Neuronal stem cell (in vitro differentiated cells): Measurements from ENCODE around the gene NHS.
A peak's percentile ranks its signal among the peaks of the same experiment; 100 is the strongest.

Source experiments
- DNase-seq: peaks from one replicate; pipeline ENCODE4 v3.0.0-alpha.2; 2013; ENCODE audit warnings: low spot score
- H2AFZ ChIP-seq: one replicate; pipeline ENCODE4 v1.6.1; 2013; ENCODE audit warnings: mild to moderate bottlenecking, low read length, inconsistent platforms
- H2AK5ac ChIP-seq: 2 replicates; pipeline ENCODE4 v1.6.1; 2013; ENCODE audit warnings: low read depth, mild to moderate bottlenecking, inconsistent platforms, low read length, moderate library complexity, mixed read lengths
- H2BK120ac ChIP-seq: 2 replicates; pipeline ENCODE4 v1.6.1; 2013; ENCODE audit warnings: low read depth, mild to moderate bottlenecking, inconsistent platforms, low read length, moderate library complexity, mixed read lengths
- H2BK12ac ChIP-seq: one replicate; pipeline ENCODE4 v1.6.1; 2013; ENCODE audit warnings: low read length, inconsistent platforms
- H2BK15ac ChIP-seq: 2 replicates; pipeline ENCODE4 v1.6.1; 2013; ENCODE audit warnings: mild to moderate bottlenecking, low read length, inconsistent platforms, mixed read lengths
- H2BK5ac ChIP-seq: one replicate; pipeline ENCODE4 v1.6.1; 2013; ENCODE audit warnings: inconsistent platforms, mild to moderate bottlenecking, low read length, moderate library complexity
- H3K14ac ChIP-seq: one replicate; pipeline ENCODE4 v1.6.1; 2013; ENCODE audit warnings: low read length, inconsistent platforms
- H3K18ac ChIP-seq: 2 replicates; pipeline ENCODE4 v1.6.1; 2013; ENCODE audit warnings: low read length, inconsistent platforms
- H3K23ac ChIP-seq: 2 replicates; pipeline ENCODE4 v1.6.1; 2013; ENCODE audit warnings: low read depth, mild to moderate bottlenecking, mixed read lengths, low read length, inconsistent platforms; ENCODE audit not compliant: poor library complexity
- H3K27ac ChIP-seq: replicated peaks from 3 replicates; pipeline ENCODE4 v1.5.1; 2013; ENCODE audit warnings: low read length, inconsistent platforms
- H3K27me3 ChIP-seq, 3 experiments: 2 replicates each; pipeline ENCODE4 v1.6.1; 2013; ENCODE audit warnings: low read length in 3 of 3, mild to moderate bottlenecking in 2 of 3, inconsistent platforms in 1 of 3, low read depth in 1 of 3, mixed read lengths in 1 of 3, moderate library complexity in 1 of 3; ENCODE audit not compliant: control insufficient read depth in 3 of 3, insufficient read depth in 3 of 3
- H3K36me3 ChIP-seq, 2 donors: replicated peaks in 1 of 2; 2 replicates each; pipeline ENCODE4 v1.6.1; 2013; ENCODE audit warnings: low read length in 2 of 2; ENCODE audit not compliant: control insufficient read depth in 2 of 2, insufficient read depth in 2 of 2
- H3K4ac ChIP-seq: 2 replicates; pipeline ENCODE4 v1.6.1; 2013; ENCODE audit warnings: inconsistent platforms, mild to moderate bottlenecking, low read length, moderate library complexity
- H3K4me1 ChIP-seq, 2 donors: 1 replicate in 1 of 2; 2 replicates in 1 of 2; pipeline ENCODE4 v1.6.1; 2013; ENCODE audit warnings: low read length in 2 of 2, low read depth in 1 of 2; ENCODE audit not compliant: control insufficient read depth in 2 of 2, insufficient read depth in 1 of 2
- H3K4me2 ChIP-seq: one replicate; pipeline ENCODE4 v1.6.1; 2013; ENCODE audit warnings: mild to moderate bottlenecking, low read length, inconsistent platforms; ENCODE audit not compliant: insufficient read depth, poor library complexity, severe bottlenecking
- H3K4me3 ChIP-seq, 2 donors: 2 replicates each; pipeline ENCODE4 v1.5.1; 2013; ENCODE audit warnings: low read length in 2 of 2, mild to moderate bottlenecking in 2 of 2, inconsistent platforms in 1 of 2, moderate library complexity in 1 of 2
- H3K79me1 ChIP-seq: one replicate; pipeline ENCODE4 v1.6.1; 2013; ENCODE audit warnings: low read depth, mild to moderate bottlenecking, inconsistent platforms, low read length, moderate library complexity
- H3K9ac ChIP-seq: one replicate; pipeline ENCODE4 v1.6.1; 2013; ENCODE audit warnings: mild to moderate bottlenecking, low read depth, low read length, inconsistent platforms; ENCODE audit not compliant: poor library complexity
- H3K9me3 ChIP-seq, 2 donors: replicated peaks in 1 of 2; 2 replicates each; pipeline versions ENCODE3 to v1.6.1; 2013; ENCODE audit warnings: low read length in 2 of 2, mild to moderate bottlenecking in 2 of 2, inconsistent platforms in 1 of 2, low read depth in 1 of 2, mixed read lengths in 1 of 2, moderate library complexity in 1 of 2; ENCODE audit not compliant: control insufficient read depth in 2 of 2, insufficient read depth in 1 of 2
- H4K8ac ChIP-seq: one replicate; pipeline ENCODE4 v1.6.1; 2013; ENCODE audit warnings: low read depth, mild to moderate bottlenecking, inconsistent platforms, low read length, moderate library complexity
- H4K91ac ChIP-seq: one replicate; pipeline ENCODE4 v1.6.1; 2013; ENCODE audit warnings: low read length, low read depth, mild to moderate bottlenecking, inconsistent platforms; ENCODE audit not compliant: poor library complexity
- WGBS, 2 donors: extraction: QIAGEN DNeasy Blood & Tissue Kit; methylation state at CpG; one replicate each; pipeline ENCODE4 v1.1.7; 2013; ENCODE audit warnings: missing lambda C conversion rate in 2 of 2, mixed read lengths in 1 of 2; ENCODE audit not compliant: insufficient read length in 2 of 2, insufficient replicate concordance in 1 of 2; ENCODE audit errors: extremely low coverage in 2 of 2; 5-methylcytosine and 5-hydroxymethylcytosine counted together

NHS gene

DNA sequence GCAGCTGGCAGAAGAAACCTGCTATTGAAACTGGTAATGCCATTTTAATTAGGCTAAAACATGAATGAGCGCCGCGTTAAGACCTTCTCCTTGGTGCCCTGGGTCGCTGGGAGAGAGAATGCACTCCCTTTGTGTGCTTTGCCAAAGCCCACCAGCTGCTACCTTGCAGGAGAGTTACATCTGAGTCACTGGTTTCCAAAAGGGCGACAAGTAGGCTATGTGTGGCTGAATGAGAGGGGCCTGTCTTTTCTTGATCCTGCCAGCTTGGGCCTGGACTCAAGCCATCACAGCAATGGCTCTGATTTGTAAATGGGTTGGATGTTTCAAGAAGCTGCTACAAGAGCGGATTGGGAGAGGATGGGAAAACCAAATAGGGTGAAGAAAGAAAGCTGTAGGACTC lies 81.5 kb downstream of the NHS start:
- Histone ChIP-seq H3K79me1 (no peaks in the 10 kb centered on the region), H3K36me3 (no peaks in the 10 kb centered on the region), H3K23ac (no peak overlapping the region), H2AK5ac (no peak overlapping the region), H3K4ac (no peak overlapping the region), H2BK12ac (no peak overlapping the region), H3K14ac (no peak overlapping the region), H3K9ac (no peak overlapping the region), H3K27ac (peak overlapping the region; percentile 86), H3K27me3 (peaks cover 0 to 13% (median 0%) of the 10 kb centered on the region in 3 experiments), H3K4me3 (no peak overlapping the region), H3K18ac (no peak overlapping the region), H2BK15ac (no peak overlapping the region), H4K8ac (no peak overlapping the region), H3K4me1 (peaks cover 0 to 9% of the 10 kb centered on the region in 2 donors), H3K4me2 (no peak overlapping the region), H4K91ac (no peak overlapping the region), H2BK120ac (no peak overlapping the region), H3K9me3 (no peaks in the 10 kb centered on the region), H2BK5ac (no peak overlapping the region), H2AFZ (peak overlapping the region; percentile 47)
- no CpG with 5 or more reads among the region's 6 CpGs for WGBS, 2 donors
- peak; percentile 37 for DNase-seq

DNA sequence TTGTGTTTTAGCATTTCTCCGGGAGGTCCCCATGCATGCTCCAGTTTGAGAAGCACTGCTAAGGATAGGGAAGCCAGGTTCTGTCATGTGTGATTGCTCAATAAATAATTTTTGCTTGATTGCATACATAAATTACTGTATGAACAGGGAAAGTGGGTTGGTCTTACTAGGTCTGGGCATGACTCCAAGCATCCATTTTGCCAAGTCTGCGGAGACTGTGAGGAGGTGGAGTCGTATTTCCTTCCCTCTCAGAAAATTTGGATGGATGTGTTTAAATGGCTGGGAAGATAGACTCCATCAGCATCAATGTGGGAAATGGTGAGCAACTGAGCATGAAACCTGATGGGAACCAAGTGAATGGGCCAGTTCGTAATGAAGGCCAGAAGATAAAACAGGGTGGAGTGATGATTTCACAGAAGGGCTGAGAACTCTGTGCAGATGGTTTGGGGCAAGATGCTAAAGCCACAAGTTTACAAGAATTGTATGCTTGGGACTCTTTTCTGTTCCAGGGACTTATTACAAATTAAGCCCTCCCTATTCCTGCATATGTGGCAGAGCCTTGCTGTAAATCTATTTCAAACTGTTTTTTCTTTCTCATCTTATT lies 84.1 kb downstream of the NHS start:
- Histone ChIP-seq H2BK15ac (no peak overlapping the region), H3K27me3 (peaks cover 0 to 11% (median 0%) of the 10 kb centered on the region in 3 experiments), H2BK12ac (no peak overlapping the region), H2AFZ (no peak overlapping the region), H3K4me1 (peaks cover 0 to 10% of the 10 kb centered on the region in 2 donors), H4K8ac (no peak overlapping the region), H2BK120ac (no peak overlapping the region), H4K91ac (no peak overlapping the region), H3K27ac (no peak overlapping the region), H2BK5ac (no peak overlapping the region), H3K18ac (no peak overlapping the region), H3K9ac (no peak overlapping the region), H3K4me2 (no peak overlapping the region), H3K4me3 (no peak overlapping the region), H3K14ac (no peak overlapping the region), H3K23ac (no peak overlapping the region), H3K36me3 (no peaks in the 10 kb centered on the region), H3K4ac (no peak overlapping the region), H3K79me1 (no peaks in the 10 kb centered on the region), H3K9me3 (no peaks in the 10 kb centered on the region), H2AK5ac (no peak overlapping the region)
- WGBS, 2 donors, result no CpG with 5 or more reads among the region's 4 CpGs
- DNase-seq, result no peak

DNA sequence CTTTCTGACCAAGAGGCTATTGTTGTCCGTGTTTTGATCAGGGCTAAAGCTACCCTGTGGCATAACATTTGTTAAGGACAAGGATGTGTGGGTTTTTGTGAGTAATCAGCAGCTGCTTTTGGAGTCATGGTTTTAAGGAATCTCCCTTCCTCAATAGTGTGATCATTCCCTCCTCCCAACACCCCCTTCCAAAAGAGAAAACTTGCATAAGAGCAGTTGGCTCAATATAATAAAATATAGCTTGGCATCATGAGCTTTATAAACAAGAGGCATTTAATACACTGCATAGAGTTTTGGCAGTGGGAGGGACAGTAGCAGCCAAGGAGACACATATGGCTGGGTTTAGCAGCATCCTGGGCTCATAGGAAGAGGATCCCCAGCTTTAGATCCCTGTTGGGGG lies 84.7 kb downstream of the NHS start:
- Histone ChIP-seq H4K8ac (no peak overlapping the region), H2AFZ (no peak overlapping the region), H3K4me3 (no peak overlapping the region), H3K4me2 (no peak overlapping the region), H2BK12ac (no peak overlapping the region), H3K79me1 (no peaks in the 10 kb centered on the region), H3K27ac (no peak overlapping the region), H2BK120ac (no peak overlapping the region), H2BK5ac (no peak overlapping the region), H3K18ac (no peak overlapping the region), H3K4me1 (peaks cover 0 to 10% of the 10 kb centered on the region in 2 donors), H2AK5ac (no peak overlapping the region), H3K9me3 (no peaks in the 10 kb centered on the region), H2BK15ac (no peak overlapping the region), H3K27me3 (peaks cover 0 to 6% (median 0%) of the 10 kb centered on the region in 3 experiments), H3K23ac (no peak overlapping the region), H4K91ac (no peak overlapping the region), H3K4ac (no peak overlapping the region), H3K9ac (no peak overlapping the region), H3K36me3 (no peaks in the 10 kb centered on the region), H3K14ac (no peak overlapping the region)
- WGBS, 2 donors, result no CpG with 5 or more reads among the region's 1 CpG
- DNase-seq, result no peak

DNA sequence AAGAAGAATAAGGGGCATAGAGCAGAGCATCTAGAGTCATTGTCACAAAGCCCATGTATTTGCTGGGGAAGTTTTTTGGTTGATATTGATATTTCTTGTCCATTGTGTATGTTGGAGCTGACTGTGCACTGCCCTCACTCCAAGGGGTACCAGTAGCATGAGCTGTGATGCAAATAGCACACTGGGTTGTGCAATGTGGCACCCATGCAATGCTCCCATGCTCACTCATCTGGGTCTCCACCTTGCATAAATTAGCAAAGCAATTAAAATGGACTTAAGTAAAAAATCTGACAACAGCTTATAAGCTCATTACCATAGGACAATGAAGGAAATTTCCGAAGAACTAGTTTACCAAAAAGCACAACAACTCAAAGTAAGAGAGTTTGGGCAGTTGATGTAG lies 87.9 kb downstream of the NHS start:
- Histone ChIP-seq H2BK120ac (no peak overlapping the region), H4K91ac (no peak overlapping the region), H3K27me3 (peaks cover 0 to 4% (median 0%) of the 10 kb centered on the region in 3 experiments), H3K79me1 (no peaks in the 10 kb centered on the region), H2BK12ac (no peak overlapping the region), H2AK5ac (no peak overlapping the region), H3K14ac (no peak overlapping the region), H3K23ac (no peak overlapping the region), H3K18ac (no peak overlapping the region), H3K9me3 (no peaks in the 10 kb centered on the region), H3K27ac (no peak overlapping the region), H2BK15ac (no peak overlapping the region), H3K4me1 (peaks cover 0 to 9% of the 10 kb centered on the region in 2 donors), H4K8ac (no peak overlapping the region), H3K4me3 (no peak overlapping the region), H3K36me3 (no peaks in the 10 kb centered on the region), H2AFZ (no peak overlapping the region), H3K9ac (no peak overlapping the region), H3K4ac (no peak overlapping the region), H3K4me2 (no peak overlapping the region), H2BK5ac (no peak overlapping the region)
- WGBS, 2 donors, result no CpG with 5 or more reads among the region's 1 CpG
- no peak for DNase-seq
